Keratinocyte (primary cell): ENCODE data around the gene FAM25A. TPM values are rescaled to one million over a fixed set of nuclear protein-coding genes. Genes with fewer than 3 reads are reported as not detected.

Source experiments
- DNase-seq: peaks from one replicate; pipeline ENCODE4 v3.0.0-alpha.2; 2011; ENCODE audit warnings: low read depth, missing footprints, low spot score
- FAIRE-seq: peaks from 2 replicates; lab custom pipeline; 2011; peaks lifted over from hg19 to GRCh38; lab: Jason Lieb, UNC
- H2AFZ ChIP-seq: 2 replicates; pipeline ENCODE4 v1.6.0; 2012; ENCODE audit warnings: low read length, control low read depth, inconsistent platforms; ENCODE audit not compliant: control insufficient read depth
- H3K27ac ChIP-seq: 2 replicates; pipeline ENCODE4 v1.5.1; 2011; ENCODE audit warnings: low read length; ENCODE audit not compliant: control insufficient read depth, insufficient read depth
- H3K27me3 ChIP-seq: 3 replicates; pipeline ENCODE4 v1.6.0; 2011; ENCODE audit warnings: low read length; ENCODE audit not compliant: control insufficient read depth, insufficient read depth; ENCODE audit errors: extremely low read depth
- H3K36me3 ChIP-seq, 2 experiments: 2 replicates in 1 of 2; 3 replicates in 1 of 2; pipeline ENCODE4 v1.5.1; 2011; ENCODE audit warnings: low read length in 2 of 2, mild to moderate bottlenecking in 1 of 2; ENCODE audit not compliant: control insufficient read depth in 2 of 2, insufficient read depth in 2 of 2; ENCODE audit errors: extremely low read depth in 1 of 2
- H3K4me1 ChIP-seq: 3 replicates; pipeline ENCODE4 v1.5.1; 2011; ENCODE audit warnings: low read length; ENCODE audit not compliant: control insufficient read depth, insufficient read depth; ENCODE audit errors: extremely low read depth
- H3K4me2 ChIP-seq: 3 replicates; pipeline ENCODE4 v1.6.0; 2011; ENCODE audit warnings: low read depth, low read length; ENCODE audit not compliant: control insufficient read depth, insufficient read depth; ENCODE audit errors: extremely low read depth
- H3K4me3 ChIP-seq, 3 experiments: fragments of 200-600 bp in 1 of 3; sonication (generic) in 1 of 3; 2 replicates in 2 of 3; 3 replicates in 1 of 3; pipeline ENCODE4 v1.5.1; 2011 to 2016; ENCODE audit warnings: low read length in 3 of 3, mild to moderate bottlenecking in 3 of 3, control low read depth in 2 of 3, inconsistent platforms in 1 of 3, low read depth in 1 of 3, mixed read lengths in 1 of 3, mixed run types in 1 of 3, moderate library complexity in 1 of 3; ENCODE audit not compliant: control insufficient read depth in 2 of 3, insufficient read depth in 2 of 3; ENCODE audit errors: extremely low read depth in 1 of 3
- H3K79me2 ChIP-seq: 2 replicates; pipeline ENCODE4 v1.6.0; 2012; ENCODE audit warnings: low read length; ENCODE audit not compliant: control insufficient read depth, insufficient read depth
- H3K9ac ChIP-seq: 3 replicates; pipeline ENCODE4 v1.6.0; 2011; ENCODE audit warnings: low read length; ENCODE audit not compliant: control insufficient read depth, insufficient read depth; ENCODE audit errors: extremely low read depth
- H3K9me1 ChIP-seq: 3 replicates; pipeline ENCODE4 v1.6.0; 2011; ENCODE audit warnings: low read length; ENCODE audit not compliant: control insufficient read depth, insufficient read depth; ENCODE audit errors: extremely low read depth
- H3K9me3 ChIP-seq: 2 replicates; pipeline ENCODE4 v1.5.1; 2012; ENCODE audit warnings: low read depth, low read length; ENCODE audit not compliant: control insufficient read depth
- H4K20me1 ChIP-seq: 3 replicates; pipeline ENCODE4 v1.6.0; 2011; ENCODE audit warnings: low read length; ENCODE audit not compliant: control insufficient read depth, insufficient read depth; ENCODE audit errors: extremely low read depth
- CTCF ChIP-seq, 3 experiments: IDR thresholded peaks in 1 of 3; conservative IDR thresholded peaks in 1 of 3; optimal IDR thresholded peaks in 1 of 3; 2 replicates in 2 of 3; 3 replicates in 1 of 3; pipeline versions ENCODE3 to v1.5.1; 2011; ENCODE audit warnings: low read length in 3 of 3, mild to moderate bottlenecking in 3 of 3, moderate library complexity in 2 of 3, control low read depth in 1 of 3, inconsistent platforms in 1 of 3; ENCODE audit not compliant: insufficient read depth in 2 of 3; ENCODE audit errors: extremely low read depth in 1 of 3
- EZH2 ChIP-seq: IDR thresholded peaks from one replicate; pipeline ENCODE4 v1.6.1; 2012; ENCODE audit warnings: inconsistent platforms, mild to moderate bottlenecking, low read length, moderate library complexity
- dilution Hi-C: fragments of 300-500 bp; cut with MboI; formaldehyde crosslinking; loops from one replicate; pipeline ENCODE4 v1.7.0; 2020; ENCODE audit warnings: low sequenced_read_pairs; ENCODE audit not compliant: extremely low pct_ligation_motif_present
- polyA plus RNA-seq, 5 experiments: library from polyadenylated mRNA; depleted of rRNA in 3 of 5; stranded (reverse) in 3 of 5; stranded (forward) in 1 of 5; unstranded in 1 of 5; fragments of >200 nt; gene quantifications; 1 replicate in 1 of 5; 2 replicates in 3 of 5; 3 replicates in 1 of 5; pipeline versions ENCODE4 v1.2.1 to v1.2.3, GENCODE V29; 2011 to 2012; ENCODE audit warnings: missing spikeins in 2 of 5, low read depth in 1 of 5, low replicate concordance in 1 of 5

The FAM25A gene
- polyA plus RNA-seq, 1 donor (not counting 4 experiments of a cell fraction or from before 2014, with no cell fraction given) = 11.7 TPM

- H3K36me3 ChIP-seq = peaks cover 20 to 32% of the 10 kb centered on the region in 2 experiments
Measured at GRCh38 chr10:87058171-87058570, 38.1 kb downstream of the FAM25A start.

GRCh38 chr10:87059401-87059800 is 39.3 kb downstream of the FAM25A start:
- H3K27ac ChIP-seq = no peak overlapping the region
- H3K4me3 ChIP-seq = no peak overlapping the region
- H3K27me3 ChIP-seq = no peaks in the 10 kb centered on the region
- peaks cover 15 to 35% of the 10 kb centered on the region in 2 experiments for H3K36me3 ChIP-seq
- dilution Hi-C loops = no loop called here
- no peak overlapping the region for H3K9ac ChIP-seq
- no peak overlapping the region for H3K4me2 ChIP-seq
- no peak overlapping the region for H2AFZ ChIP-seq
- no peaks in the 10 kb centered on the region for H3K9me3 ChIP-seq
- H4K20me1 ChIP-seq = no peaks in the 10 kb centered on the region
- no peaks in the 10 kb centered on the region for H3K79me2 ChIP-seq
- TF ChIP-seq CTCF (optimal IDR thresholded peaks at IDR 0.05 in 1 of 3, IDR thresholded peaks at IDR 0.05 in 1 of 3, conservative IDR thresholded peaks at IDR 0.05 in 1 of 3; ENCODE audit: extremely low read depth in 1 of 3, insufficient read depth in 2 of 3, low read length in 3 of 3) (no peak), EZH2 (no peak)
- FAIRE-seq (no peak), DNase-seq (no peak)
- H3K4me1 ChIP-seq = no peaks in the 10 kb centered on the region
- no peaks in the 10 kb centered on the region for H3K9me1 ChIP-seq

More at GRCh38 chr10:87058171-87058570, 38.1 kb downstream of the FAM25A start:
- Histone ChIP-seq H4K20me1 (no peaks in the 10 kb centered on the region), H3K27ac (no peak overlapping the region), H3K4me3 (no peak overlapping the region), H3K79me2 (no peaks in the 10 kb centered on the region), H3K27me3 (no peaks in the 10 kb centered on the region), H3K9me3 (no peaks in the 10 kb centered on the region), H3K9me1 (no peaks in the 10 kb centered on the region), H3K4me2 (no peak overlapping the region), H3K9ac (no peak overlapping the region), H2AFZ (no peak overlapping the region), H3K4me1 (no peaks in the 10 kb centered on the region)
- FAIRE-seq (no peak), DNase-seq (no peak)
- TF ChIP-seq EZH2 (no peak), CTCF (optimal IDR thresholded peaks at IDR 0.05 in 1 of 3, IDR thresholded peaks at IDR 0.05 in 1 of 3, conservative IDR thresholded peaks at IDR 0.05 in 1 of 3; ENCODE audit: extremely low read depth in 1 of 3, insufficient read depth in 2 of 3, low read length in 3 of 3) (no peak)
- dilution Hi-C loops = no loop called here
